Transverse colon (tissue), 3 donors: ENCODE results near the gene FOXA2.

ENCODE experiments used
- EP300 ChIP-seq: sonication (generic); formaldehyde crosslinking; IDR thresholded peaks from one replicate; pipeline ENCODE4 v1.6.1; 2017; ENCODE audit warnings: antibody characterized with exemption, low read depth
- TF ChIP-seq, protein P1 (sequence below), 5 experiments: fragments of 200-600 bp in 3 of 5; fragments of 450-650 bp in 2 of 5; sonication (generic) in 3 of 5; IDR thresholded peaks; 1 replicate in 2 of 5; 2 replicates in 3 of 5; pipeline ENCODE4 v1.5.1; 2016 to 2017; ENCODE audit warnings: antibody characterized with exemption in 5 of 5, inconsistent platforms in 3 of 5, mild to moderate bottlenecking in 2 of 5, moderate library complexity in 1 of 5

DNA sequence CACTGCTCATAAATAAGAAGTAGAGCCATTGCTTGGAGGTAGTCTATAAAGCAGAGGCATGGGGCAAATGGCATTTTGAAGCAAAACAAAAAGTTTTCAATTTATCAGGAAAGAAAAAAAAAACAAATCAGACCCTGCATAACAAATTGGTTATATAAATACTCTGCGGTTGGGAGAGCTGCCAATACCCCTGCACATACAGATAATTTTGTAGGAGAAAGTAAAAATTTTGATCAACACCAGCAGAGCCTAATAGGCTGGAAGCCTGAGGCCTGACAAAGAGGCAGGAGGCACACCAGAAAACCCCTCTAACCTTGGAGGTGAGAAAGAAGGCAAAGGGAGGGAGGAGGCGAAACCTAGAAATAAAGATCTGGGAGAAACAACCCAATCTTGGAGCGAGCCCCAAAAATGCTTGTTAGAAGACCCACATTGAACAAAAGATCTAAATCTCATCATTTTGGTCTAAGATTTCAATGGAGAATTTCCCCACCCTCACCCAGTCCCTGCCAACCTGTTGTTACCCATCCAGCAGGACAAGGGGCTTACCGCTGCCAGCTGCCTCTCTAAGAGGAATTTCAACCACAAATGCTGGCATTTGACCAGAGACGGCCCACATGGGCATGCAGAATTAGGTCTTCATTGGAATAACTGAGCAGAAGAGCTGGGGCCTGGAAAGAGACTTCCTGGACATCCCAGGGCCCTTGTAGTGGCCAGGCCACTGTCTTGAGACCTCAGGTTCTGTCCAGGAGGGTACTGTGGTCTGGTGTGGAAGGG is 28.4 kb downstream of the FOXA2 start:
- TF ChIP-seq, protein P1, sequence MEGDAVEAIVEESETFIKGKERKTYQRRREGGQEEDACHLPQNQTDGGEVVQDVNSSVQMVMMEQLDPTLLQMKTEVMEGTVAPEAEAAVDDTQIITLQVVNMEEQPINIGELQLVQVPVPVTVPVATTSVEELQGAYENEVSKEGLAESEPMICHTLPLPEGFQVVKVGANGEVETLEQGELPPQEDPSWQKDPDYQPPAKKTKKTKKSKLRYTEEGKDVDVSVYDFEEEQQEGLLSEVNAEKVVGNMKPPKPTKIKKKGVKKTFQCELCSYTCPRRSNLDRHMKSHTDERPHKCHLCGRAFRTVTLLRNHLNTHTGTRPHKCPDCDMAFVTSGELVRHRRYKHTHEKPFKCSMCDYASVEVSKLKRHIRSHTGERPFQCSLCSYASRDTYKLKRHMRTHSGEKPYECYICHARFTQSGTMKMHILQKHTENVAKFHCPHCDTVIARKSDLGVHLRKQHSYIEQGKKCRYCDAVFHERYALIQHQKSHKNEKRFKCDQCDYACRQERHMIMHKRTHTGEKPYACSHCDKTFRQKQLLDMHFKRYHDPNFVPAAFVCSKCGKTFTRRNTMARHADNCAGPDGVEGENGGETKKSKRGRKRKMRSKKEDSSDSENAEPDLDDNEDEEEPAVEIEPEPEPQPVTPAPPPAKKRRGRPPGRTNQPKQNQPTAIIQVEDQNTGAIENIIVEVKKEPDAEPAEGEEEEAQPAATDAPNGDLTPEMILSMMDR (IDR thresholded peaks at IDR 0.05): no peak
- TF ChIP-seq EP300: no peak
